Activated CD4-positive, alpha-beta T cell treated with anti-CD3 and anti-CD28 coated beads, Interleukin-2, amount 50 U/mL, for 1 hour (primary cell): Measurements from ENCODE around the gene C1QTNF12.
A peak's percentile ranks its signal among the peaks of the same experiment; 100 is the strongest.

Experiments
- DNase-seq: peaks from one replicate; pipeline ENCODE4 v3.0.0-alpha.2; 2020

Gene C1QTNF12

DNA sequence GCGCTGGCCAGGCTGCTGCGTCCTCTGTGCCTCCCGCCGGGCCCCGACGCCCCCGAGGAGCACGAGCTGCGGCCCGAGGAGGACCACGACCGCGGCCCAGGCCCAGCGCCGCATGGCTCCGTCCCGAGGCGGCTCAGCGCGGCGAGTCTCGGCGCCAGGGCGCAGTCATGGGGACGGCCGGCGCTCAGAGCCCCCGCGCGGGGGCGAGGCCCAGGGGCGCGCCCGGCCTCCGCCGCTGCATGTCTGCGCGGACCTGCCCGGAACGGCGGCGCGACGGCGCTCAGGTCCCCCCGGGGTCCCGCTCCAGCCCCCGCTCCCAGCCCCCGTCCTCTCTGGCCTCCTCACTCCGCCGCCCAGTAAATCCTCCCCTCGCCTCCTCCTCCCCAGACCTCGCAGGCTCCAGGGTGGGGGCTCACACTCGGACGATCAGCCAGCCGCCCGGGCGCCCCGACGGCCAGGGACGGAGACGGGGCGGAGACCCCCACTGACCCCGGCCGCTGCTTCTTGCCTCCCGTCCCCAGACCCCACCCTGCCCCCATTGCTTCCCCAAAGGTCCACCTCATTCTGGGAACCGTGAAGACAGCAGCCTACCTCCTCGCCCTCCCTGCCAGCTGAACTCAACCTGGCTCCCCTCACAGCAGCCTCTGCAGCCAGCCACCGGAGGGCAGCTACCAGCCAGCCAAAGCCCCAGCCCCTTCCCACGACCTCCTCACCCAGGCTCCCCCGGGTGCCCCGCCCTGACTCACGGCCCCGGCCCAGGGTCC is at the start of gene C1QTNF12:
Gene C1QTNF12 (minus strand): TSS at position 146 of the 764 bp plus-strand sequence. CDS start 32 bp downstream, at position 114.
- no peak for DNase-seq

- no peak for DNase-seq
Measured at GRCh38 chr1:1295154-1295923, 48.8 kb upstream of the C1QTNF12 start.

DNA sequence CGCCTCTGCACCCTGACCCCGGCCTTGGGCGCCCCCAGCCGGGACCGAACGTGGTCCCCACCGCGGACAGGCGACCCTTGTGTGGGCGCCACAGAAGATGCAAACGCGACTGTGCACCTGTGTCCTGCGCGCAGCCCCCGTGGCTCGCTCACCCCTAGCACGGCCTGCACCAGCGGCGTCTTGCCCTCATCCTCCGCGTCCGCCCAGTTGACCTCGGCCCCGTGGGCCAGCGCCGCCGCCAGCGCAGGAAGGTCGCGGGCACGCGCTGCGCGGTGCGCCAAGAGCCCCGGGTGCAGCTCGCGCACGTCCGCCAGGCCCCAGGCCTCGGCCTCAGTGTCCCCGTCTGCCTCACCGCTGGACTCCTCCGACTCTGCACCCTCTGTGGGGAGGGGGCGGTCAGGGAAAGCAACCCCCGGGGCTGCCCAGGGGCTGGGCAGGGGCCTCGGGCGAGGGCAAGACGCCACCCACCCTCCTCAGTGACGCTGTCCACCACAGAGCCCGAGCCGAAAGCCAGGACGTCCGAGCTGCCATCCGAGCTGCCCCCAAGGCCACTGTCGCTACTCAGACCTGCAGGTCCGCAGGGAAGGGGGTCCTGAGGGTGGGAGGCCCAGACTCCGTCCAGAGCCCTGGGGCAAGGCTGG is 47.8 kb upstream of the C1QTNF12 start:
- no peak for DNase-seq

DNA sequence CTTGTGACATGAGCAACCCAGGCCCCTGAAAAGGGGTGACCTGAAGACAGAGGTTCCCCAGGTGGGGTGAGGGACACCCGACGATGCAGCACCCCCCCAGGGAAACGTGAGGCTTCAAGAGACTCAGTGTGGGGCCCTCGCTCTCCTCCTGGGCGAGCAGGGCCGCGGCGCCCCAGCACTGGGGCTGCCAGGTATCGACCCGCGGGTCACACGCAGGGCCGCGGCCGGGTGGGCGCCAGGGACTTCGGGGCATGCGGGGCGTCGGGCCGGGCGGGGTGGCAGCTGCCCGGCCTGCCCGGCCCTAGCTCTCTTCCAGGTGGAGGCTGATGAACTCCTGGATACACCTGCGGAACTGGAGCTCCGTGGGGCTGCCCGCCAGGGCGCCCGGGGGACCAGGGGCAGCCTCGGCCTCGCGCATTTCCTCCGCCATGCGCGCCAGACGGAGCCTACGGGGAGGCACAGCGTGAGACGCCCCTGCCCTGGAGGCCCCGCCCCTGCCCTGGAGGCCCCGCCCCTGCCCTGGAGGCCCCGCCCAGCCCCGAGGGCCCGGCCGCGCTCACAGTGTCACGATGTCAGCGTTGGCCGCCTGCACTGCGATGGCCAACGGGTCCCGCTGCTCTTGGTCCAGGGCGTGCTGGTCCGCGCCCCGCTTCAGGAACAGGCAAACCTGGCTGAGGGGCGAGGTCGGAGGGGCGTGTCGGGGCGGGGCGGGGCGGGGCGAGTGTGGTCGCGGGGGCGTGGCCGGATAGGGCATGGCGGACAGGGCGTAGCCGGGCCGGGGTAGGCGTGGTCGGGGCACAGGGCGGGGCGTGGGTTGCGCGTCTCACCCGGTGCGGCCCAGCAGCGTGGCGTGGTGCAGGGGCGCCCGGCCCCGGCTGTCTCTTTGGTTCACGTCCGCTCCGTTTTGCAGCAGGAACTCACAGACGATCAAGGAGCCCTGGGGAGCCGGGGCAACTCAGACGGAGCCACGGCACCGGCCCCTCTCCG is 47.0 kb upstream of the C1QTNF12 start:
- no peak for DNase-seq

DNA sequence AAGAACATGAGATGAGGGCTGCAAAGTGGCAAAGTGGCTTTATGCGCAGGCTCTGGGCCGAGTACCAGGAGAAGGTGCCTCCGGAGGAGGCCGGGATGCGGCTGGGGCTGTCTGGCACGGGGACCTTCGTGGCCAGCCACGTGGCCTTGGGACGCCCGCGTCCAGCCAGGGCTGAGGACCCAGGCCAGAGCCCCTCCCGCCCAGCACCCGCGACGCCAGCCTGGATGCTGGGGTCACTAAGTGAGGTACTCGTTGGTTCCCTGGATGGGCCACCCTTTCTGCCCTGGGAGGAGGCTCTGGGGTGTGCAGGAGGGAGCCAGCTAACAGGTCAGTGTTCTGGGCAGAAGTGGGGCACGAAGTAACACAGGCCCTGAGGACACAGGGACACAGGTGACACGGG is 46.3 kb upstream of the C1QTNF12 start:
- no peak for DNase-seq

GRCh38 chr1:1292442-1292779 is 45.9 kb upstream of the C1QTNF12 start:
- no peak for DNase-seq

DNA sequence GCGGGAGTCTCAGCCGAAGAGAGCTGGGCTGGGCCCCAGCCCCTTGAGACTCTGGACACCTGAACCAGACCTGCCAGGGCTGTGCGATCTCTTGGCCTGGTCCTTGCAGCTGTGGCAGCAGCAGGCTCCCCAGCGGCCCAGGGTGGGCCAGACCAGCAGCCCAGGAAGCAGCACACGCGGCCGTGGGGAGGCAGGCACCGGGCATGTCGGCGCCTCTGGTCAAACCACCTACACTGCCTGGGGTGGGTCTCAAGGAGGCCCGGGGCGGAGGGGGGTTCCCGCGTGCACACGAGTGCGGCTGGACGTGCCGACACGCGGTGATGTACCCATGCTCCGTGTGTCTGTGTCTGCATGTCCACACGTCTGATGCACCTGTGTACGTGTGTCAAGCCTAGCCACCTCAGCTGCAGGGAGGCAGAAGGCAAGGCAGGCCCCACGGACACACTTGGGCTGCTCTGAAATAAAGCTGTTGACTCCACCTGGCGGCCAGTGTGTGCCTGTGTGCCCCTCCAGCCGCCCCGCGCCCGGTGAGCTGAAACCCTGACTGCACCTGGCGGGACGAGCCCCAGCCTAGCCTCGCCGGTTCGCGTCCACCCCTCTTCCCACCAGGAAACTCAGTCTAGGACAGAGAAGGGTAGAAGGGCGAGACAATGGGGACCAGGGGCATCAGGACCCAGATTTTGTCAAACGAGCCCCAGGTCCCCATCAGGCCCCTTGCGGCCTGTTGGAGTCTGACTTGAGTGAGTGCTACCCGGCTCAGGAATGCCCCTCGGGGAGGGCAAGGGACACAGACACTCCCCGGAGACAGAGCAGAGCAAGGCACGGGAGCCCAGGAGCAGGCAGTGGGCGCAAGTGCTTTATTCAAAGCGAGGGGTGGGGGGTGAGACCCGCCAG is 45.3 kb upstream of the C1QTNF12 start:
- DNase-seq = peak; percentile 70

DNA sequence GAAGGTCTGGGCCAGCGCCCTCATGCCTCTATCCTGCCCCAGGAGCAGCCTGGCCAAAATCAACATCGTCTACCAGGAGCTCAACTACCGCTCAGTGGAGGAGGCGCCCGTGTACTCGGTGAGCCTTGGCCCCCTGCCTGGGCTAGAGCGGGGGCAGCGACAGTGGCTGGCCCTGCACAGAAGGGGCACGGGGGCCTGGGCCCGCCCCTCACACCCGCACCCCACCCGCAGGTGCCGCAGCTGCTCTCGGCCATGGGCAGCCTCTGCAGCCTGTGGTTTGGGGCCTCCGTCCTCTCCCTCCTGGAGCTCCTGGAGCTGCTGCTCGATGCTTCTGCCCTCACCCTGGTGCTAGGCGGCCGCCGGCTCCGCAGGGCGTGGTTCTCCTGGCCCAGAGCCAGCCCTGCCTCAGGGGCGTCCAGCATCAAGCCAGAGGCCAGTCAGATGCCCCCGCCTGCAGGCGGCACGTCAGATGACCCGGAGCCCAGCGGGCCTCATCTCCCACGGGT is 44.6 kb upstream of the C1QTNF12 start:
- DNase-seq = no peak

- peak; percentile 67 for DNase-seq
Measured at GRCh38 chr1:1290238-1290731, 43.8 kb upstream of the C1QTNF12 start.

GRCh38 chr1:1287288-1288110 is 41.0 kb upstream of the C1QTNF12 start:
- DNase-seq = no peak

DNA sequence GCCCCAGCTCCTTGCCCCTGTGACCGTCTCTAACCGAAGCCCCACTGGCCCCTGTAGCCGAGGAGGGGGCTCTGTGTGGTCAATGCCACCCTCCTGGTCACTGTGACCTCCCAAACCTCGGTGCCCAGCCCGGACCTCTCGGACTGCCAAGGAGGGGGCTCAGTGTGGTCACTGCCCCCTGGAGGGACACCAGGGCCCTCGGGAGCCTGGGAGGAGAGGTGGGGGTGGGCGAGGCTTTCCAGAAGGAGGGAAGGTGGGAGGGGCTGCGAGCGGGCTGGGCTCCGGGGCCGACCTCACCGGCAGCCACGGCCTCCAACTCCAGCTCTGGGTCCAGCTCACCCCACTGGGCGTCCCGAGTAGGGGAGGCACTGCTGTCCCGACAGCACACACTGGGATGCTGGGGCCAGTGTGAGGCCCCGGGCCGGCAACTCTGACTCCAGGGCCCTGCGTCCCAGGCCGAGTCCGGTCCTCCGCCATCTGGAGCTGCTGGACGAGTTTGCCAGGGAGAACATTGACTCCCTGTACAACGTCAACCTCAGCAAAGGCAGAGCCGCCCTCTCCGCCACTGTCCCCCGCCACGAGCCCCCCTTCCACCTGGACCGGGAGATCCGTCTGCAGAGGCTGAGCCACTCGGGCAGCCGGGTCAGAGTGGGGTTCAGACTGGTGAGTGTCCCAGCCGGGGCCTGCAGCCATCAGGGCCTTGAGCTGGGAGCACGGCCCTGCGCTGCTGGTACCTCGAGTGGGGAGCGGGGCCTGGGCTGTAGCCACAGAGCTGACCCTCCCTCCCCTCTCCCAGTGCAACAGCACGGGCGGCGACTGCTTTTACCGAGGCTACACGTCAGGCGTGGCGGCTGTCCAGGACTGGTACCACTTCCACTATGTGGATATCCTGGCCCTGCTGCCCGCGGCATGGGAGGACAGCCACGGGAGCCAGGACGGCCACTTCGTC is 40.1 kb upstream of the C1QTNF12 start:
- DNase-seq = no peak

DNA sequence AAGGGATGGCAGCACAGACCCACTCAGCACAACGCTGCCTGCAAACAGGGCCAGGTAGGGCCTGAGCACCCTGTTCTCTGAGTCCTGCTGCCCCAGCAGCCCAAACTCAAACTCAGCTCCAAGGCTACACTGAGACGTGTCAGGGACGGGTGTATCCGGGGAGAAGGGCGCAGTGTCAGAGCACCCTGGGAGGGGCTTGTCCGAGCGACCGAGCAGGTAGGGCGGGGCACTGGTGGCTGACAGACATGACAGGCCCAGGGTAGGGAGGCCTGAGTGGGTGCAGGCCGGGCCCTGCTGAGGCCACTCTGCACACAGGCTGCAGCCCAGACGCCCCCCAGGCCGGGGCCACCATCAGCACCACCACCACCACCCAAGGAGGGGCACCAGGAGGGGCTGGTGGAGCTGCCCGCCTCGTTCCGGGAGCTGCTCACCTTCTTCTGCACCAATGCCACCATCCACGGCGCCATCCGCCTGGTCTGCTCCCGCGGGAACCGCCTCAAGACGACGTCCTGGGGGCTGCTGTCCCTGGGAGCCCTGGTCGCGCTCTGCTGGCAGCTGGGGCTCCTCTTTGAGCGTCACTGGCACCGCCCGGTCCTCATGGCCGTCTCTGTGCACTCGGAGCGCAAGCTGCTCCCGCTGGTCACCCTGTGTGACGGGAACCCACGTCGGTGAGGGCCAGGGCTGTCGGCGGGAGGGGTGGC is 39.2 kb upstream of the C1QTNF12 start:
- DNase-seq = no peak

DNA sequence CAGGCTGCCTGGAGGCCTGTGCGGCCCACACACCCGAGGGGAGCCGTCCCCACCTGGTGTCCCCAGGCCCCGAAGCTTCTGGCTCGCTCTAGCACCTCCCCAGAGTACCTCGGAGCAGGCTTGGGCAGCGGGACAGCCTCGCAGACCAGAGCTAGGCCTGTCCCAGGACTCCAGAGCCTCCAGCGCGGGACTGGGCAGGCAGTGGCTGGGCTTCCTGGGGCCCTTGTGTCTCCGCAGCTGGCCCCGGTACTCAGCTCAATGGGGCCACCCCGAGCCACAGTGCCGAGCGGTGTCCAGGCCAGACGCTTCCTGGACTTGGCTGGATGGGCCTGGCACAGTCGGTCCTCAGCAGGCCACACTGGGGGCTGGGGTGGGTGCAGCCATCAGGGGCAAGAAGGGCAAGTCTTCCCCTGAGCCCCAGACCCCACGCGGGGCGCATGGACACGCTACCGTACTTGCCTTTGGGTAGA is 38.6 kb upstream of the C1QTNF12 start:
- no peak for DNase-seq

- no peak for DNase-seq
Measured at GRCh38 chr1:1284221-1285101, 37.9 kb upstream of the C1QTNF12 start.

- DNase-seq = no peak
Measured at GRCh38 chr1:1283821-1284220, 37.3 kb upstream of the C1QTNF12 start.

DNA sequence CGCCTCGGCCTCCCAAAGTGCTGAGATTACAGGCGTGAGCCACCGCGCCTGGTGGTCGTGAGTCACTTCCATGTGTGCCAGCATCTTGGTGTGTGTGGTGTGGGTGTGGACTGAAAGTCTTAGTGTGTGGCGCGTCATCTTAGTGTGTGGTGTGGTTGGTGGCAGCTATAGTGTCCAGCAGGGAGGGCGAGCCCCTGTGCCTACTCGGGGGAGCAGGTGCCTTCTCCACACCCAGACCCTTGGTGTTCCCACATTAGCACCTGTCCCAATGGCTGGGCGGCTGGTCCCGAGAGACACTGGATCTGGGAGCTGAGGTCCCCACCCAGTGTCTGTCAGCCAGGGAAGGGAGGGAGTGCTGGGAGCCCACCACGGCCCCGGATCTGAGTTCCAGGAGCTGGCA is 36.5 kb upstream of the C1QTNF12 start:
- no peak for DNase-seq
